ENCODE data around the gene ABCG2.

Gene ABCG2

DNA sequence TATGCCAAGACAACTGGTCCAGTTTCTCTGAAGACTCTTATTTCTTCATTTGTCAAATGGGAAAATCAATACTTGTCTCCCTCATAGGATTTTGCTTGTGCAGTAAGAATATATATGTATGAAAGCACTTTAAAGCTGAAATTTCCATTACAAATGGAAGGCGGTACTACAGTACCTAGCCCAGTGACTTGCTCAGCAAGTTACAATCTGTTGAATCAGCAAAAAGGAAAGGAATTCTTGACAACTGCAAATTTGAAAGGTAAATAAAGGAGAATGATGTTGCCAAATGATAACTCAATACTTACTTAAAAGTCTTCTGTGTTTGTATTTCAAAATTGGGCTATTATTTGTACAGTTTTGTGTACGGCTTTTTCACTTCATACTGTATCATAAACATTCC lies 79.9 kb downstream of the ABCG2 start:
- no peaks in the 10 kb centered on the region for H4K20me1 ChIP-seq (ENCODE audit: insufficient read depth, low read length)
- peaks cover 17% of the 10 kb centered on the region for H3K36me3 ChIP-seq (replicated peaks; ENCODE audit: low read depth, low read length)
- no peak overlapping the region for H2AFZ ChIP-seq (ENCODE audit: low read depth, low read length)
- no peaks in the 10 kb centered on the region for H3K27me3 ChIP-seq (ENCODE audit: low read depth, low read length)
- H3K9ac ChIP-seq (ENCODE audit: low read length) = no peak overlapping the region
- H3K27ac ChIP-seq (ENCODE audit: low read length) = no peak overlapping the region
- TF ChIP-seq, protein P1, sequence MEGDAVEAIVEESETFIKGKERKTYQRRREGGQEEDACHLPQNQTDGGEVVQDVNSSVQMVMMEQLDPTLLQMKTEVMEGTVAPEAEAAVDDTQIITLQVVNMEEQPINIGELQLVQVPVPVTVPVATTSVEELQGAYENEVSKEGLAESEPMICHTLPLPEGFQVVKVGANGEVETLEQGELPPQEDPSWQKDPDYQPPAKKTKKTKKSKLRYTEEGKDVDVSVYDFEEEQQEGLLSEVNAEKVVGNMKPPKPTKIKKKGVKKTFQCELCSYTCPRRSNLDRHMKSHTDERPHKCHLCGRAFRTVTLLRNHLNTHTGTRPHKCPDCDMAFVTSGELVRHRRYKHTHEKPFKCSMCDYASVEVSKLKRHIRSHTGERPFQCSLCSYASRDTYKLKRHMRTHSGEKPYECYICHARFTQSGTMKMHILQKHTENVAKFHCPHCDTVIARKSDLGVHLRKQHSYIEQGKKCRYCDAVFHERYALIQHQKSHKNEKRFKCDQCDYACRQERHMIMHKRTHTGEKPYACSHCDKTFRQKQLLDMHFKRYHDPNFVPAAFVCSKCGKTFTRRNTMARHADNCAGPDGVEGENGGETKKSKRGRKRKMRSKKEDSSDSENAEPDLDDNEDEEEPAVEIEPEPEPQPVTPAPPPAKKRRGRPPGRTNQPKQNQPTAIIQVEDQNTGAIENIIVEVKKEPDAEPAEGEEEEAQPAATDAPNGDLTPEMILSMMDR (IDR thresholded peaks at IDR 0.05; ENCODE audit: low read depth, low read length) = no peak
- TF ChIP-seq EZH2phosphoT487 (IDR thresholded peaks at IDR 0.05; ENCODE audit: low read depth) = no peak
- H3K4me2 ChIP-seq (ENCODE audit: low read length) = no peak overlapping the region
- H3K79me2 ChIP-seq (ENCODE audit: low read length) = no peaks in the 10 kb centered on the region
- H3K4me3 ChIP-seq (ENCODE audit: low read length) = no peak overlapping the region
- H3K9me3 ChIP-seq (ENCODE audit: insufficient read depth, low read length) = no peaks in the 10 kb centered on the region
- no peaks in the 10 kb centered on the region for H3K4me1 ChIP-seq (ENCODE audit: low read length)

- Histone ChIP-seq H3K4me3 (ENCODE audit: low read length) (no peak overlapping the region), H4K20me1 (ENCODE audit: insufficient read depth, low read length) (no peaks in the 10 kb centered on the region), H3K79me2 (ENCODE audit: low read length) (no peaks in the 10 kb centered on the region), H3K4me2 (ENCODE audit: low read length) (no peak overlapping the region), H3K27ac (ENCODE audit: low read length) (no peak overlapping the region), H3K27me3 (ENCODE audit: low read depth, low read length) (no peaks in the 10 kb centered on the region), H3K36me3 (replicated peaks; ENCODE audit: low read depth, low read length) (peaks cover 17% of the 10 kb centered on the region), H3K4me1 (ENCODE audit: low read length) (no peaks in the 10 kb centered on the region), H3K9ac (ENCODE audit: low read length) (no peak overlapping the region), H2AFZ (ENCODE audit: low read depth, low read length) (no peak overlapping the region), H3K9me3 (ENCODE audit: insufficient read depth, low read length) (no peaks in the 10 kb centered on the region)
- TF ChIP-seq, protein P1 (IDR thresholded peaks at IDR 0.05; ENCODE audit: low read depth, low read length) = no peak
- TF ChIP-seq EZH2phosphoT487 (IDR thresholded peaks at IDR 0.05; ENCODE audit: low read depth) = no peak
Observed at GRCh38 chr4:88077911-88078524, 80.4 kb downstream of the ABCG2 start.

- Histone ChIP-seq H3K9me3 (ENCODE audit: insufficient read depth, low read length) (peaks cover 7% of the 10 kb centered on the region; the same call in 1 of the 2 replicates), H3K36me3 (replicated peaks; ENCODE audit: low read depth, low read length) (peaks cover 34% of the 10 kb centered on the region), H3K9ac (ENCODE audit: low read length) (no peak overlapping the region), H3K27me3 (ENCODE audit: low read depth, low read length) (no peaks in the 10 kb centered on the region), H3K4me2 (ENCODE audit: low read length) (no peak overlapping the region), H4K20me1 (ENCODE audit: insufficient read depth, low read length) (no peaks in the 10 kb centered on the region), H3K27ac (ENCODE audit: low read length) (no peak overlapping the region), H2AFZ (ENCODE audit: low read depth, low read length) (no peak overlapping the region), H3K79me2 (ENCODE audit: low read length) (no peaks in the 10 kb centered on the region), H3K4me3 (ENCODE audit: low read length) (no peak overlapping the region), H3K4me1 (ENCODE audit: low read length) (no peaks in the 10 kb centered on the region)
- no peak for TF ChIP-seq EZH2phosphoT487 (IDR thresholded peaks at IDR 0.05; ENCODE audit: low read depth)
- TF ChIP-seq, protein P1 (IDR thresholded peaks at IDR 0.05; ENCODE audit: low read depth, low read length) = no peak
Observed at GRCh38 chr4:88075336-88075735, 83.1 kb downstream of the ABCG2 start.

- Histone ChIP-seq H4K20me1 (ENCODE audit: insufficient read depth, low read length) (no peaks in the 10 kb centered on the region), H3K36me3 (replicated peaks; ENCODE audit: low read depth, low read length) (peaks cover 46% of the 10 kb centered on the region), H3K27ac (ENCODE audit: low read length) (no peak overlapping the region), H3K4me3 (ENCODE audit: low read length) (no peak overlapping the region), H3K27me3 (ENCODE audit: low read depth, low read length) (no peaks in the 10 kb centered on the region), H3K79me2 (ENCODE audit: low read length) (no peaks in the 10 kb centered on the region), H2AFZ (ENCODE audit: low read depth, low read length) (no peak overlapping the region), H3K9ac (ENCODE audit: low read length) (no peak overlapping the region), H3K9me3 (ENCODE audit: insufficient read depth, low read length) (peaks cover 7% of the 10 kb centered on the region; the same call in 1 of the 2 replicates), H3K4me1 (ENCODE audit: low read length) (no peaks in the 10 kb centered on the region), H3K4me2 (ENCODE audit: low read length) (no peak overlapping the region)
- TF ChIP-seq EZH2phosphoT487 (IDR thresholded peaks at IDR 0.05; ENCODE audit: low read depth) = no peak
- TF ChIP-seq, protein P1 (IDR thresholded peaks at IDR 0.05; ENCODE audit: low read depth, low read length) = no peak
Observed at GRCh38 chr4:88070031-88070430, 88.4 kb downstream of the ABCG2 start.

Data from OCI-LY3 (cell line).